Ishikawa (cell line): ENCODE data around the gene PCDHGA8.

Experiments
- CREB1 ChIP-seq: IDR thresholded peaks from 2 replicates; pipeline ENCODE4 v1.6.1; 2012; ENCODE audit warnings: low read depth
- MAX ChIP-seq: IDR thresholded peaks from 2 replicates; pipeline ENCODE4 v1.6.1; 2012
- YY1 ChIP-seq: IDR thresholded peaks from 2 replicates; pipeline ENCODE4 v1.6.1; 2012; ENCODE audit warnings: low read depth

GRCh38 chr5:141369994-141370848 lies 22.2 kb upstream of the PCDHGA8 start, which contains the start of gene PCDHGB3:
- TF ChIP-seq YY1 (no peak), MAX (no peak), CREB1 (no peak)
